HG03442 (cell line): ENCODE results near the gene MAP1LC3B.
"Not testable (repeated sequence)": the region's sequence is repeated elsewhere in the genome, so short reads cannot be mapped to it uniquely, and the experiment has no call there.

ENCODE experiments used
- ATAC-seq: cut with Tn5 transposase; IDR thresholded peaks from one replicate; pipeline ENCODE4 v1.9.1; 2021; ENCODE audit warnings: mild to moderate bottlenecking, moderate library complexity; ENCODE audit not compliant: unreplicated experiment

MAP1LC3B gene

DNA sequence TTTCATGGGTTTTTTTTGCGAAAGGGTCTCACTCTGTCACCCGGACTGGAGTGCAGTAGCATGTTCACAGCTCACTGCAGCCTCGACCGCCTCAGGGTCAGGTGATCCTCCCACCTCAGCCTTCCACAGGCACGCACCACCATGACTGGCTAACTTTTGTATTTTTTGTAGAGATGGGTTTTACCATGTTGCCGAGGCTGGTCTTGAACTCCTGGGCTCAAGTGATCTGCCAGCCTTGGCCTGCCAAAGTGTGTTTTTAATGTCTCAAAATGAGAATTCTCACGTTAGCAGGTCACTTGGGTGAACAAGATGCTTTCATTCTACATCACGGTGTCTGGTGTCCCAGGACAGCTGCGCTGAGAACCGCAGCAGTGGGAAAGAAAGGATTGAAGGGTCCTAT, 11.7 kb upstream of the MAP1LC3B start:
- no peak for ATAC-seq

DNA sequence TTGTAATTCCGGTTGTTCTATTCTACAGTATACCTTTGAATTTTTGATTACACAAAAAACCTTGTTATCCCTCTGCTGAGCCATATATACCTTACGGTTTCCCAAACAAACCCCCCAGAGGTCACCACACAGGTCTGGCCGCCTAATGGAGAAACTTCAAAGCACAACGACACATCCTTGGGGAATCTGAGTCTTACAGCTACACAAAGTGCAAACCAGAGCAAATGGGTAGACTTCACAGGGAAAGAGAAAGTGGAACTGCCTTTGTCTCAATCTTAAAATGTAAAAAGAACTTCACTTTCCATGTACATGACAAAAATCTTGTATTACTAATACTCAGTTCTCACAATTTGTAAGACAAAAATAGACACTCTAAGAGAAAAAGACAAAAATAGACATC, 11.3 kb upstream of the MAP1LC3B start:
- no peak for ATAC-seq

DNA sequence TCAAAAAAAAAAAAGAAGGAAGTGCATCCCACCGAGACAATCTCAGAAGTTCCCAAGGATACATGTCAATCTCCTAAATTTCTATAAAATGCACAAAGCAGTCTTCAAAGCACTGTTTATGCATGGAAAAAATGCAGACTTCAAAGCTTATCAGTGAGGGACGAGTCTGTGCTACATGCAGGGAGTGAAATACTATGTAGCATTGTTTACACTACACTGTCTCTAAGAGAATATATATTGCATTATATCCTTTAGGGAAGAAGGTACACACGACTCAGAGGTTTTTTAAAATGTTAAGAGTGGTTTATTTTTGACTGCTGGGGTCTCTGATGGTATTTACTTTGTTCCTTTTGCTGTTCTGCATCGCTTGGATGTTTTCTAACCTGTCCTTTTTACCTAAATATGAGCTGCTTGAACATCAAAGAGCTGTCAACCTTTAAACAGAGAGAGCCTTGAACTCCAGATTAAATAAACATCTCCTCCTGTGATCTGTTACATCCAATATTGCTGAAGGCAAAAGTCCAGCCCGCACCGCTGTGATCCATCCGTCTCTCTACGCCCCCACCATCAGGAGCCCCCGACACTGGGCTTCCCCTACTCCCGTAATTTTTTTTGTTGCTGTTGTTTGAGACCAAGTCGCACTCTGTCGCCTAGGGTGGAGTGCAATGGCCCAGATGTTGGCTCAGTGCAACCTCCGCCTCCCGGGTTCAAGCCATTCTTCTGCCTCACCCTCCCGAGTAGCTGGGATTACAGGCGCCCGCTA, 9.9 kb upstream of the MAP1LC3B start:
- no peak for ATAC-seq

DNA sequence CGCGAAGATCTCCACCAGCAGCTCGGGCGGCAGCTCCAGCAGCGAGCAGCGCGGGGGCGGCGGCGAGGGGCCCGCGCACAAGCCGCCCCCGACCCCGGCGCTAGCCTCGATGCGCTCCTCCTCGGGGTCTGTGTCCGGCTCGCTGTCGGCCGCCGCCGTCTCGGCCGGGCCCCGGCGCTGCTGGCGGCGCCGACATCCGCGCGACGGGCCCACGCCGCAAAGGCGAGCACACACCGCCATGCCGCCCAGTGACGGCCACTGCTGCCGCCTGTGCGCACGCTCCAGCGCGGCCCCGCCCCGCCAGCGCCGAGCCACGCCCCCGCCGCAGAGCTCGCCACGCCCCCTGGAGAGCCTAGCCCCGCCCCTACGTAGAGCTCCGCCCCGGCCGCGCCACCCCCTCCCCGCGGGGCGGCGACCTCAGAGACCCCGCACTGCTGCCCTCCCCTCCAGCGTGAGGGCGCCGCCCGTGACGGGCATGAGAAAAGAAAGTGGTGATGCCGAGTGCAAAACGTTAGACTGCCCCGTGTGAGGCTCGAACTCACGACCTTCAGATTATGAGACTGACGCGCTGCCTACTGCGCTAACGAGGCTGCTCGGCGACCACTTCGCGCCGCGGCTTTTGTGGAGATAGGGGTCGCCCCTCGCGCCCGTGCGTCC, 8.5 kb upstream of the MAP1LC3B start, which contains the start of gene FBXO31:
Gene FBXO31, minus strand, starts transcription at position 272 of the 657 bp plus-strand sequence. Its CDS starts 32 bp downstream, at position 240.
- peak; percentile 41 for ATAC-seq

DNA sequence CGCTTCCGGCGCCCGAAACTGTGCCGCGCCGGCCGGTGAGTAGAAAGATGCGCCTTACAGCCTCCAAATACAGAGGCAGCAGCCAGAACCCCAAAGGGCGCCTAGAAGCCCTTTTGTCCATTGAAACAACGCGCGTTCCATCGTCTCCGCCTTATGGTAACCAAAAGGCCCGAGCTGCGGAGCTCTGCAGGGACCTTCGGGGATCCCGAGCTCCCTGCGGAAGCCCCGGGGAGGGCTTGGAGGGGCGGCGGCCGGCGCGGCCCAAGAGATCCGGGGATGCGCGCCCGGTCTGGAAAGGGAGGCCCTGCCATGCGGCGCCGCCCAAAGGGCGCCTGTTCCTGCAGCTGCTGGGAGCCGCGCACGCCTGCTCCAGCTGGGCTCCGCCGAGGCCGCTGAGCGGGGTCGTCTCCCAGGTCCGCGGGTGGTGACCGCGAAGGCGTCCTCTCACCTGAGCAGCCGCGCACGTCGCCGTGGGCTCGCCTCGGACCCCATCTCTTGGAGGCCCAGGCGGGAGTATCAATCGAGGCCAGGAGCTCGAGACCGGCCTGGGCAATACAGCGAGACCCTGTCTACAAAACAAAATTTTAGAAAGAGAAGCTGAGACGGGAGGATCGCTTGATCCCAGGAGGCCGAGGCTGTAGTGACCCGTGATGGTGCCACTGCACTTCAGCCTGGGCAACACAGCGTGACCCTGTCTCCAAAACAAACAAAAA, 7.8 kb upstream of the MAP1LC3B start:
- ATAC-seq, result peak; percentile 3

DNA sequence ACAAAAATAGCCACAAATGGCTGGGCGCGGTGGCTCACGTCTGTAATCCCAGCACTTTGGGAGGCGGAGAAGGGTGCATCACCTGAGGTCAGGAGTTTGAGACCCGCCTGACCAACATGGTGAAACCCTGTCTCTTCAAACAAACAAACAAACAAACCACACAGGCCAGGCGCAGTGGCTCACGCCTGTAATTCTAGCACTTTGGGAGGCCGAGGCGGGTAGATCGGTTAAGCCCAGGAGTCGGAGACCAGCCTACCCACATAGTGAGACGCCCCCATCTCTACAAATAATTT, 7.3 kb upstream of the MAP1LC3B start:
- not testable (repeated sequence) for ATAC-seq

DNA sequence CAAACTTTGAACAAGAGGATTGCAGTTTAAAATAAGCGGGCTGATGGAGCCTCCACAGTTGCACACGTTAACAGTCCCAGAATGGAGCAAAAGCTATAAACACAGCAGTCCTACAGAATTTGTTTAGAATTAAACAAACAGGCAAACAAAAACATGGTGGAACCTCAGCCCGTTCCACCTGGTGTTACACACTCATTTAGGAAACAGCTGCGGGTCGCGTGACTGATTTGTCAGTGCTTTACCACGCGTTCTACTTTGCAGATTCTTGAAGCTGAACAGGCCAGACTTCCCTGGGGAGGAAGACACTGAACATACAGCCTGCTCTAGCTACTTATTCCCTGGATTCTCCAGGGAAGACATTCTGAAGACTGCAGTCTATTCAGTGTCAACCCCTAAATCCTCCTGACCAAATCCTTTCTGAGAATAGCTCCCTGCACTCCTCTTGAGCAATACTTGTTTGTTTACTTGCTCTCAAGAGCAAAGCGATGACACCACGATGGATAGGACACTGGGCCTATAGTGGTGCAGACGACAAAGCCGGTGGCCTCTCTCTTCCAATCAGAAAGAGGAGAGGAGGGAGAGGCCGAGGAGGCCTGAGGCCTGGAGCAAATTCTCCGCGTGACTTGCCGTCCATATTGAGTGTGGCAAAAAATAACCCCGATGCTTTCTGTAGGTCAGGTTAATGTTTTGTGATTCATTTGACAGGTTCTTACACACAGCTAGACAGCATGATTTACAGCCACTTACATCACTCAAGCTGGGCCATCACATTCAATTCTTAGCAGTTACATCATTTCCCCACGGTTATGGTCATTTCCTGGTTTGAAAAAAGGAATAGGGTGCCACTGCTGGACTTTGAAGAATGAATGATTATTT, 4.0 kb upstream of the MAP1LC3B start:
- peak; percentile 37 for ATAC-seq

DNA sequence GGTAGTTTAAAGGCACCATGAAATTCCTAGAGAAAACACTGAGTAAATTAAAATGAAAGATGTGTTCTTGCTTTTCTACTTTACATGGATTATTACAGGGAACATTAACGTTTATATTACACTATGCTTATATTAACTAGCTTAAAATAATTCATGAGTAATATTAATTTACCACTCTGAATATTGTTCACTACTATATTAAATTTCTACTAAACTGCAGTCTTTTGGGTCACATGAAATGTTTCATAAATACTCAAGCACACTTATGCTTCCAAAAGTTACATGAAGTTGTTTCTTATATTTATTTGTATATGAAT, 3.4 kb upstream of the MAP1LC3B start:
- no peak for ATAC-seq

DNA sequence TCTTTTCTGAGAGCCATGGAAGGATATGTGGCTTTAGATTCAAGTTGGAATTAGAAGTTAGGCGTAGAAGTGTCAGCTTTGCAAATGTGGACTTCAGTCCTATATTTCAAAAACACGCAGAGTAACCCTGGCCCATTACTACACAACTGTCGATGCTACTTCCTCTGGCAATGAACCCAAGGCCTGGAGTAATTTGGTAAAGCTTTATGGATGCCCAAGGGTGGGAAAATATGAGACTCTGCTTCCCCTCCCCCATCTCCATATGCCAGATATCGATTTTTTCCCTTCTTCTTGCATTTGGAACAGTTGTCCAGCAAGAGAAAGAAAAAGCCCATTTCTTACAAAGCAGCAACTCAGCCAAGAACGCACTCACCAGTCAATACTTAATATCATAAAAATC, 2.9 kb upstream of the MAP1LC3B start:
- ATAC-seq, result no peak

DNA sequence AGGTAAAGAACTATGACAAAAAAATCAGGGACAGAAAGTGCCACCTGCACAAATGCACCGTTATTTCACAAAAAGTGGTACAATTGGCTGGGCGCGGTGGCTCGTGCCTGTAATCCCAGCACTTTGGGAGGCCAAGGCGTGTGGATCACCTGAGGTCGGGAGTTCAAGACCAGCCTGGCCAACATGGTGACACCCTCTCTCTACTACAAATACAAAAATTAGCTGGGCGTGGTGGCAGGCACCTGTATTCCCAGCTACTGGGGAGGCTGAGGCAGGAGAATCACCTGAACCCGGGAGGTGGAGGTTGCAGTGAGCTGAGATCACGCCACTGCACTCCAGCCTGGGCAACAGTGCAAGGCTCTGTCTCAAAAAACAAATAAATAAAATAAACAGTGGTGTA, 2.2 kb upstream of the MAP1LC3B start:
- not testable (repeated sequence) for ATAC-seq

DNA sequence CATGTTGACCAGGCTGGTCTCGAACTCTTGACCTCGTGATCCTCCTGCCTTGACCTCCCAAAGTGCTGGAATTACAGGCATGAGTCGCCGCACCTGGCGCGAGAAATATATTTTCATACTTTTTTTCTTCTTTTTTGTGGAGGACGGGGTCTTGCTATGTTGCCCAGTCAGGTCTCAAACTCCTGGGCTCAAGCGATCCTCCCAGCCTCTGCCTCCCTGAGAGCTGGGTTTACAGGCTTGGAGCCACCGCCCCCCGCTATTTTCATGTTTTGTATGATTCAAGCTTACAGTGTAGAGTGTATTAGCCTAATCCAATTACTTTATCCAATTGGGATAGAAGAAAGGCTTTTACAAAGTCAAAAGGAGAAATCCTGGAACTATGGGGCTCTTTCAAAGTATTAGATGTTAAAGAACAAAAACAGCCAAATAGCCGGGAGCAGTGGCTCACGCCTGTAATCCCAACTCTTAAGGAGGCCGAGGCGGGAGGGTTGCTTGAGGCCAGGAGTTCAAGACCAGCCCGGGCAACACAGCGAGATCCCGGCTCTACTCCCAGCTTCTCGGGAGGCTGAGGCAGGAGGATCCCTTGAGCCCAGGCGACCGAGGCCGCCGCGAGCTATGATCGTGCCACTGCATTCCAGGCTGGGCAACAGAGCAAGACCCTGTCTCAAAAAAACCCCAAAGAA, 1.4 kb upstream of the MAP1LC3B start:
- ATAC-seq, result no peak

DNA sequence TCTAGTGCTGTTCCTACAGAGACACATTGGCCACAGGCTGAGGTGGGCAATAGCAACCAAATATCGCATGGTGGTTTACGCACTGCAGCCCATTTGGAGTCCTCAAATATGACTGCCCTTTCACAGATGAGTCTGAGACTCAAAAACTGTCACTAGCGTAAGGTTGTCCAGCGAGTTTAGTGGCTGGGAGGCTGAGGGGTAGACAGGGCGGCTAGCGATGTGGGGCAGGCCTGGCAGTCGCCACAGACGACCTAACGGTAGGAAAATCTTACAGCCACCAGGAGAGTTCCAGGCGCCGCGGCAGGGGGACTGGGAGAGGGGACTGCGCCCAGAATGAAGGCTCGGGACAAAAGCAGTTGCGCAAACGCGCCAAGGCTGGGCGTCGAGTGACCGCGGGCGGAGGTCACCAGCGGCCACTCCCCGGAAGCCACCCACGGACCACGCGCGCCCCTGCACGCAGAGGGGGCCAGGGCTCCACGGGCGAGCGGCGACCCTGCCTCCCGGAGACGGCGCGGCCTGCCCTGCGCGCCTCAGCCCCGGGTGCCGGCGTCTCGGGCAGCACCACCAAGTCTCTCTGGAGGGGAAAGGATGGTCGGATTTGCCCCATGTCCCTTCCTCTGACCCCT, 699 bp upstream of the MAP1LC3B start:
- no peak for ATAC-seq

DNA sequence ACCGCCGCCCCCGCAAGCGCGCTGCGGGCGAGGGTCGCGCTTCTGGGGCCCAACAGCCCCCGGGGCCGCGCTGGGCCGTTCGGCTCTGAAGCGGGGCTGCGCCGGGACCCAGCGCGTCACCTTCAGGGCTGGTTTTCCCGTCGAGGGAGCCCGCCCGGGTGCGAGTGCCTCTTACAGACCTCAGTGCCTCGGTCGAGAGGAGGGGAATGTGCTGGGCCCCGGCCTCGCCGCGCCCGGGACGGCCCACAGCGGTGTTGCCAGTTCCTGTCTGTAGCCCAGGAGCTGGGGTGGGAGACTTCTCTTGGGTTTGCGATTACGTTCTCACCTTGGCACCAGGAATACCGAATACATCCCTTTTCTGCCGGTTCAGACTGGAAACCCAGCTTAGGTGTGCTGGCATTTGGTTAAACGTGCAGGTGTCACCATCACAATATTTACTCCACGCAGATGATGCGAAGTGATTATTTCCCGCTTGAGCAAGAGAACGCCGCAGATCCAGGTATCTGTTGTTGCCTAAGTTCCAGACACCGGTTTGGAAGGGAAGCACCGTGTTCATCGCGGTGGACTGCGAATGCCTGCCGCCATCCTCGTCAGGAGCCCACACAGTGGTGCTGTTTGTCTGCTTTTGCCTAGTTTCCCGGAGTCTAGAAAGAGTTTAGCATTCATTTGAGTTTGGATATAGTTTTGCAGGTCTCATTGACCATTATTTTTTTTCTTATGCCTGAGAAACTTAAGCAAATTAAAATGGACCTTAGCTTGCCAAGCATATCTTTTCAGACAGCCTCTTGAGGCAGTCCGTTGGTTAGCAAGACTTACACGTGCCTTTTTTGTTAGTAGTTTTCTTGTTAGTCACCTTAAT, 914 bp downstream of the MAP1LC3B start:
- no peak for ATAC-seq

DNA sequence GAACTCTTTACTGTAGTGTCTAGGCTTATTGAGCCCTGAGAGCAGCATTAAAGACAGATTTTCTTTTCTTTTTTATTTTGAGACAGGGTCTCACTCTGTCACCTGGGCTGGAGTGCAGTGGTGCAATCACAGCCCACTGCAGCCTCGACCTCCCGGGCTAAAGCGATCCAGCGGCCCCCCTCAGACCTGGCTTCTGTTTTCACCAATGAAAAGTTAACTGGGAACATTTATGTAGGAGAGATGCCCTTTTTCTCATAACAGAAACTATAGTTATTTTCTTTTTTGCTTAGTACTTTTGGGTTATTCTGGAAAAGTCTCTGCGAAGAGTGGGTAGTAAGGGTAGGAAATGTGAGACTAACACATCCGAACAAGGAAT, 1.5 kb downstream of the MAP1LC3B start:
- no peak for ATAC-seq

DNA sequence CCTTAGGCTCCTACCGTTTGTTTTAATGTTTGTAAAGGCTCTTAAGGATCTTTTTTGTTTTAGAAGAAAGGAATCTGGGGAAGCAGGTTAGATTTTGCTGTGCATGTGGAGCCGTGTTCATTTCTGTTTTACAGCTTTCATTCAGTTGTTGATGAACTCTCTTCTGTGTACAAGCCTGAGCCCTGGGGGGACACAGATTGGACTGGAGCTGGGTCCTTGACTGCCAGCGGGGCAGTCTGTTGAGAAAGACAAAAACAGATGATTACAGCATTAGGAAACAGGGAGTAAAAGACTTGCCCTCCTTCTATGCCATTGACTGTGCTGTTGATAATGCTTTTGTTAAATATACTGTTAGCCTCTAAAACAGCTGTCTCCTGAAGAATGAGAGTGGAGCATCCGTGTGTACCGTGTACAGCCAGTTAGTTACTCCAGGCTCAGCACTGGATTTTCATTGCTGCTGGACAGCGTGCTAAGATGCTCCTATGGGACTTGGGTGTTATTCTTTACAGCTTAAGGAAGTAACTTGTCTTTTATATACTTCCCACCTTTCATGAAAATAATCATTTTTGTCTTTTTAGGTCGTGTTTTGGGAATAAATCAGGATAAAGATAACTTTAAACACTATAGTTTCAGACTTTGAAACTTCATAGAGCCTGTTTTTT, 3.2 kb downstream of the MAP1LC3B start:
- ATAC-seq, result no peak

DNA sequence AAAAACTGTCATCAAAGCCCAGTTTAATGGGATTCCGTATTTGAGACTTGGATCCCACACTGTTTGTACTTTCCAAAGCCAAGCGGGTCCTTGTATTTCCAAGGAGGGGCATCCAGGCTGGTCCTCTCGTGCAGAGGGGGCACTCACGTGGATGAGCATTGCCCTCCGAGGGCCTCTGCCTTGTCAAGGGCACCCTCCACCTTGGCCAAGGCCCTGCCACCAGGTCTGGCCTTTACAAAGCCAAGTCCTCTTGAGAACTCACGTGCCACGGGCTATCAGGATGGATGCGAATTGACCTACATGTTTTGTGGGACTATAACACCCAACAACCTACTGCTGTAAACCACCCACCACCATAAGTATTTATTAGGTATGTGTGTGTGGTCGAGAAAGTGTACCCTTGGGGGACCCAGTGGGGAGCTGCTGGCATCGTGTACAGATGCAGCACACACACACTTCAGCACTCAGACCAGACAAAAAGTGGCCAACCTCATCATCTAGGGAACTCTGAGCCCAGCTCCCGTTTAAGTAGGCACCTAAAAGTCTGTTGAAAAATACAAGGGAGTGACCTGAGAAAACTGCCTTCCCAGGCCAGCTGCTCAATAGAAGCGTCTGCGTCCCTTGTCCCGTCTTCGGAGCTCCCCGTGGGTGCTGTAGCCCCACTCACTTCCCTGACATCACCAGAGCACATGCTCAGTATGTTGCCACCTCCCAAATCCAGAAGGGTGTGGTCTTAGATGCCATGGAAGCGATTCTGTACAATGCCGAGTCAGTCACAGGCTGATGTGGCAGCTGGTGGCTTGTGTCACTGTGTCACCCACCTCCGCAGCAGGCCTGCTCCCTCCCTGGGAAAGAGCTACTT, 12.9 kb downstream of the MAP1LC3B start:
- no peak for ATAC-seq

DNA sequence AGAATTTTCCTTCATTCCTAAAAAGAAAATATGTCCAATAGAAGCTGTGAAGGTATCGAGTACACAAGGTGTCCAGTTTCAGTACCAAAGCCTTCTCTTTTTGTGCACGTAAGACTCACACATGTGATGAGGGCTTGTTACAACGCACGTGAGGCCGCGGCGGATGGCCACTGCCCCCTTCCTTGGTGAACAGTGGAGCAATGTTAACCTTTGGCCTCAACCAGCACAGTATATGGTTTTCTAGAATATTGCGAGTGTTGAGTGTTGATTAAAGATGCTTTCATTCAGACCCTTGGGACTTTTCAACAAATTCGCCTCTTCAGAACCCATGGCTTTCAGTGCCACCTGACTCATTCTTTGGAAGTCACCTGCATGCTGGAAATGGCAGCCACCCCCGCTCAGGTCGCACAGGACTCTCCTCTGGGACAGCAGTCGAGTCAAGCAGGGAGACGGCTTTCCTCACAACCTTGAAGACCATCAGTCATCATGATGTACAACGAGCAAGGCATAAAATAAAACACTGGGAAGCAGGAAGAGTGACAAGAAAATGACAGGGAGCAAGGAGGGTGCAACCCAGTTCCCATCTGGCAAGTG, 14.5 kb downstream of the MAP1LC3B start:
- ATAC-seq, result no peak
